ENCODE data around the gene RNF207.

DNA sequence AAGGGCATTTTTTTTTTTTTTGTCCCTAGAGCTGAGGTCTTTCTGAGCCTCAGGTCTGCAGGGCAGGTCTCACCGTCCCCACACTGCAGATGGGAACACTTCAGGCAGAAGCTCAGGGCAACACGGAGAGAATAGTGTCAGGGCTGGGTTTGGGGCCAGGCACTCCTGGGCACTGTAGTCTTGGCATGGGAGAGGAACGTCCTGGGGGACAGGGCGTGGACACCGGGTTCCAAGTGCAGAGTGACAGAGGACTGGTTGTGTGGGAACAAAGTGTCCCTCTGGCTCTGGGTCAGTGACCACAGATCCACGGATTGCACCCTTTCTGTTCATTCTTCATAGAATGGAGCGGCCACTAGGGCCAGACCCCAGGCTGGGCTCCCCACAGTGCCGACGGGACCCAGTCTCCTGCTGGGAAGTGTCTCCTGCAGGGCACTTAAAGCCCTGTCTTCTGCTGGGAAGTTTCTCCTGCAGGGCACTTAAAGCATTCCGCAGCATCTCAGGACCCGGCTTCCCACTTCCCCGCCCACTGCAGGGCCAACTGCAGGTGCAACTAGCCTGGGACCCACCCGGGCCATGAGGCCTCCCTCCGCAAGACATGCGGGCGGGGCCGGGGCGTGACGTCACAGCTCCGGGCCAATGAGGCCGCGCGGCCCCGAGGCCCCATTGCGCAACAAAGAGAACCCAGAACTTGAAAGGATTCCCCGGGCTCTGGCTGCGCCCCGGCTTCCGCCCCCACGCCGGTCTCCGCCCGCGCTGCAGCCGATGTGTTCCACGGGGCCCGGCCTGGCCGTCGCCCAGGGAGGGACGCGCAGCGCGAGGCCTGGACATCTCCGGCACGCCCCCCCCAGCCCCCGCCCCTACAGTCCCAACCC lies 53.8 kb downstream of the RNF207 start:
- TF ChIP-seq, protein P1, sequence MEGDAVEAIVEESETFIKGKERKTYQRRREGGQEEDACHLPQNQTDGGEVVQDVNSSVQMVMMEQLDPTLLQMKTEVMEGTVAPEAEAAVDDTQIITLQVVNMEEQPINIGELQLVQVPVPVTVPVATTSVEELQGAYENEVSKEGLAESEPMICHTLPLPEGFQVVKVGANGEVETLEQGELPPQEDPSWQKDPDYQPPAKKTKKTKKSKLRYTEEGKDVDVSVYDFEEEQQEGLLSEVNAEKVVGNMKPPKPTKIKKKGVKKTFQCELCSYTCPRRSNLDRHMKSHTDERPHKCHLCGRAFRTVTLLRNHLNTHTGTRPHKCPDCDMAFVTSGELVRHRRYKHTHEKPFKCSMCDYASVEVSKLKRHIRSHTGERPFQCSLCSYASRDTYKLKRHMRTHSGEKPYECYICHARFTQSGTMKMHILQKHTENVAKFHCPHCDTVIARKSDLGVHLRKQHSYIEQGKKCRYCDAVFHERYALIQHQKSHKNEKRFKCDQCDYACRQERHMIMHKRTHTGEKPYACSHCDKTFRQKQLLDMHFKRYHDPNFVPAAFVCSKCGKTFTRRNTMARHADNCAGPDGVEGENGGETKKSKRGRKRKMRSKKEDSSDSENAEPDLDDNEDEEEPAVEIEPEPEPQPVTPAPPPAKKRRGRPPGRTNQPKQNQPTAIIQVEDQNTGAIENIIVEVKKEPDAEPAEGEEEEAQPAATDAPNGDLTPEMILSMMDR (conservative IDR thresholded peaks at IDR 0.05 in 1 of 2, IDR thresholded peaks at IDR 0.05 in 1 of 2; ENCODE audit: low read depth in 1 of 2, low read length in 2 of 2): no peak
- TF ChIP-seq EZH2 (IDR thresholded peaks at IDR 0.05; ENCODE audit: low read length, missing control alignments): no peak
